Measurements from ENCODE around the gene B4GALNT1. TPM values are rescaled to one million over a fixed set of nuclear protein-coding genes. Genes with fewer than 3 reads are reported as not detected.
"Not testable (repeated sequence)": the region's sequence is repeated elsewhere in the genome, so short reads cannot be mapped to it uniquely, and the experiment has no call there.

B4GALNT1 gene
- total and polyA plus RNA-seq, 10 of the 15 experiments (the other 5 are each of a cell fraction or from before 2014, with no cell fraction given), result 0.01 to 0.38 (median 0.14) TPM; not detected in 3

- no peaks in the 10 kb centered on the region for H3K4me1 ChIP-seq (ENCODE audit: control insufficient read depth, insufficient read depth, low read length)
- SMC1A ChIA-PET (ENCODE audit: uncharacterized antibody, unreplicated experiment), result interaction anchor here (0.7 kb wide), 1 partner anchor 69 kb away, joined by 3 read pairs; no protein-coding TSS in a partner anchor
- no peaks in the 10 kb centered on the region for H3K36me3 ChIP-seq (ENCODE audit: control insufficient read depth in 2 of 2, insufficient read depth in 2 of 2, low read length in 1 of 2)
- 30% methylated on average over 6 of the region's 6 CpGs for WGBS (ENCODE audit: insufficient coverage, insufficient replicate concordance, low lambda C conversion rate, missing lambda C conversion rate)
- no peak for FAIRE-seq
- no peak overlapping the region for H3K4me2 ChIP-seq (ENCODE audit: control insufficient read depth, insufficient read depth)
- H3K9ac ChIP-seq (ENCODE audit: control insufficient read depth, insufficient read depth, low read length), result no peak overlapping the region
- intact Hi-C loops (cut with micrococcal nuclease; ENCODE audit: unreplicated experiment), result no loop called here
- no TSS peak for BruUV-seq (replicated peaks)
- no peak for DNase-seq (ENCODE audit: low read depth, low spot score)
- in situ Hi-C loops (cut with MboI), result no loop called here
- no peaks in the 10 kb centered on the region for H3K9me3 ChIP-seq (replicated peaks; ENCODE audit: control insufficient read depth, insufficient read depth, low read length)
- no peaks in the 10 kb centered on the region for H3K79me2 ChIP-seq (ENCODE audit: control insufficient read depth, insufficient read depth, low read length)
- H4K20me1 ChIP-seq (ENCODE audit: control insufficient read depth, insufficient read depth), result no peaks in the 10 kb centered on the region
- ATAC-seq, result no peak
- RAD21 ChIA-PET (ENCODE audit: unreplicated experiment), result no interaction called here
- no peak overlapping the region for H2AFZ ChIP-seq (ENCODE audit: control insufficient read depth, low read depth, low read length)
- no peak overlapping the region for H3K27ac ChIP-seq (ENCODE audit: control insufficient read depth, insufficient read depth)
- TF ChIP-seq TARDBP (IDR thresholded peaks at IDR 0.05; ENCODE audit: borderline replicate concordance) (no peak), CREM (IDR thresholded peaks at IDR 0.05; ENCODE audit: low read depth) (no peak)
- POLR2A ChIA-PET, result no interaction called here
- CTCF ChIA-PET, result no interaction called here
- H3K27me3 ChIP-seq (replicated peaks in 1 of 2; ENCODE audit: control insufficient read depth in 2 of 2, insufficient read depth in 2 of 2, low read length in 1 of 2), result no peaks in the 10 kb centered on the region; a peak in 1 of 4 replicates
- no peak overlapping the region for H3K4me3 ChIP-seq
Observed at GRCh38 chr12:57672801-57673200, 39.8 kb upstream of the B4GALNT1 start.

- POLR2A ChIA-PET; H4K20me1 ChIP-seq (ENCODE audit: control insufficient read depth, insufficient read depth); H3K4me1 ChIP-seq (ENCODE audit: control insufficient read depth, insufficient read depth, low read length); H2AFZ ChIP-seq (ENCODE audit: control insufficient read depth, low read depth, low read length); H3K4me3 ChIP-seq; H3K36me3 ChIP-seq (ENCODE audit: control insufficient read depth in 2 of 2, insufficient read depth in 2 of 2, low read length in 1 of 2); in situ Hi-C loops (cut with MboI); H3K27ac ChIP-seq (ENCODE audit: control insufficient read depth, insufficient read depth); RAD21 ChIA-PET (ENCODE audit: unreplicated experiment); H3K4me2 ChIP-seq (ENCODE audit: control insufficient read depth, insufficient read depth); SMC1A ChIA-PET (ENCODE audit: uncharacterized antibody, unreplicated experiment); H3K27me3 ChIP-seq (replicated peaks in 1 of 2; ENCODE audit: control insufficient read depth in 2 of 2, insufficient read depth in 2 of 2, low read length in 1 of 2); H3K9me3 ChIP-seq (replicated peaks; ENCODE audit: control insufficient read depth, insufficient read depth, low read length); intact Hi-C loops (cut with micrococcal nuclease; ENCODE audit: unreplicated experiment); H3K79me2 ChIP-seq (ENCODE audit: control insufficient read depth, insufficient read depth, low read length); ATAC-seq; DNase-seq (ENCODE audit: low read depth, low spot score); BruUV-seq (replicated peaks); H3K9ac ChIP-seq (ENCODE audit: control insufficient read depth, insufficient read depth, low read length); FAIRE-seq: not testable (repeated sequence)
- CTCF ChIA-PET, result interaction anchor here (0.6 to 1.8 kb wide), 2 partner anchors 16 to 88 kb away, joined by 3 to 7 read pairs; no protein-coding TSS in a partner anchor
- WGBS (ENCODE audit: insufficient coverage, insufficient replicate concordance, low lambda C conversion rate, missing lambda C conversion rate), result 37% methylated on average over 3 of the region's 3 CpGs
Observed at GRCh38 chr12:57671811-57672210, 38.8 kb upstream of the B4GALNT1 start.

GRCh38 chr12:57669691-57670090, 36.7 kb upstream of the B4GALNT1 start:
- BruUV-seq (replicated peaks); RAD21 ChIA-PET (ENCODE audit: unreplicated experiment): not testable (repeated sequence)
- POLR2A ChIA-PET, result interaction anchor here (0.7 kb wide), 1 partner anchor 33 kb away, joined by 3 read pairs; no protein-coding TSS in a partner anchor

More at GRCh38 chr12:57669691-57670090, 36.7 kb upstream of the B4GALNT1 start:
- H3K79me2 ChIP-seq (ENCODE audit: control insufficient read depth, insufficient read depth, low read length); SMC1A ChIA-PET (ENCODE audit: uncharacterized antibody, unreplicated experiment); H3K4me1 ChIP-seq (ENCODE audit: control insufficient read depth, insufficient read depth, low read length); H3K9ac ChIP-seq (ENCODE audit: control insufficient read depth, insufficient read depth, low read length); H2AFZ ChIP-seq (ENCODE audit: control insufficient read depth, low read depth, low read length); H3K36me3 ChIP-seq (ENCODE audit: control insufficient read depth in 2 of 2, insufficient read depth in 2 of 2, low read length in 1 of 2); H3K27ac ChIP-seq (ENCODE audit: control insufficient read depth, insufficient read depth); H3K4me3 ChIP-seq; H4K20me1 ChIP-seq (ENCODE audit: control insufficient read depth, insufficient read depth); CTCF ChIA-PET; H3K27me3 ChIP-seq (replicated peaks in 1 of 2; ENCODE audit: control insufficient read depth in 2 of 2, insufficient read depth in 2 of 2, low read length in 1 of 2); in situ Hi-C loops (cut with MboI); intact Hi-C loops (cut with micrococcal nuclease; ENCODE audit: unreplicated experiment); ATAC-seq; DNase-seq (ENCODE audit: low read depth, low spot score); H3K4me2 ChIP-seq (ENCODE audit: control insufficient read depth, insufficient read depth); H3K9me3 ChIP-seq (replicated peaks; ENCODE audit: control insufficient read depth, insufficient read depth, low read length); FAIRE-seq: not testable (repeated sequence)
- WGBS (ENCODE audit: insufficient coverage, insufficient replicate concordance, low lambda C conversion rate, missing lambda C conversion rate), result 59% methylated on average over 10 of the region's 10 CpGs
